DMS114 treated with DMSO at 0.1 percent for 48 hours (cell line): ENCODE data around the gene SERHL2.
"Not testable (repeated sequence)": the region's sequence is repeated elsewhere in the genome, so short reads cannot be mapped to it uniquely, and the experiment has no call there.

Source experiments
- DNase-seq: peaks from one replicate; lab custom pipeline; 2025; ENCODE audit not compliant: unreplicated experiment; lab: John Stamatoyannopoulos, UW

SERHL2 gene

DNA sequence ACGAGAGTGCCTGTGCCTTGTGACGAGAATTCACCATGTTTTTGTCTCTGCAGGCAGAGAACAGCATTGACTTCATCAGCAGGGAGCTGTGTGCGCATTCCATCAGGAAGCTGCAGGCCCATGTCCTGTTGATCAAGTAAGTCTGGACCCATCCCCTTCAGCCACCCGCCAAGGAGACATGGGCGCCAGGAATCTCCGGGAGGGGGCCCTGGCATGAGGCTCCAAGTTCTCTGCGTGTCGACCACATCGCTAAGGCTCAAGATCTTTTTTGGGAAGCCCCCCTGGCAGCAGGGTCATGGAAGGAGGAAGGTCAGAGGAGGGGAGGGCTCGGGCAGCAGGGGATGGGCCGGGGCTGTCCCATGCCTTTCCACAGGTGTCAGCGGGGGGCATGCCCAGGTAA is 17.3 kb downstream of the SERHL2 start:
- not testable (repeated sequence) for DNase-seq

DNA sequence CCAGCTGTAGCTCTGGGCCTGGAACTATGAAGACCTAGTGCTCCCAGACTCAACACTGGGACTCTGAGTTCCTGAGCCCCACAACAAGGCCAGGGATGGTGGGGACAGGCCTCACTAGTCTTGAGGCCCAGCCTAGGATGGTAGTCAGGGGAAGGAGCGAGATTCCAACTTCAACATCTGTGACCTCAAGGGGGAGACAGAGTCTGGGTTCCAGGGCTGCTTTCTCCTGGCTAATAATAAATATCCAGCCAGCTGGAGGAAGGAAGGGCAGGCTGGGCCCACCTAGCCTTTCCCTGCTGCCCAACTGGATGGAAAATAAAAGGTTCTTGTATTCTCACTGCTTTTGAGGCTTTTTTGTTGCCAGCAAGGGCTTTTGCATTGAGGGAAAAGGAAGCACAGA is 20.3 kb downstream of the SERHL2 start:
- not testable (repeated sequence) for DNase-seq

DNA sequence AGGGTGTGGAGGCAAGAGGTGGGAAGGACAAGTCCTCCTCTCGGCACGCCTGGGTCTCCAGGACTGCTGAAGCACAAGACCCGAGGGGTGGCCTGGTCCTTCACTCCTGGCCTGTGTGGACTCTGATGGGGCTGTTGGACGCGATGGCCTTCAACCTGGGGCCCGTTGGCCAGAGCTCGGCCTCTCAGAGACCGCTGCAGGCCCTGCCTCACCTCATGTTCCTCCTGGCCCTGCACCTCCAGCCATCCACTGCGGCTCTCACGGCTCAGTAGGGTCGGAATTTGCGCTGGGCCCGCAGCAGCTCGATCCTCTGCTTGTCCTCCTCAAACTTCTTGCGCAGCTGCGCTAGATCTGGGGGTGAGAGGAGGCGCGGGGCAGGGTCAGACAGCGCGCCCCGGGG is 20.7 kb downstream of the SERHL2 start:
- DNase-seq = not testable (repeated sequence)

DNA sequence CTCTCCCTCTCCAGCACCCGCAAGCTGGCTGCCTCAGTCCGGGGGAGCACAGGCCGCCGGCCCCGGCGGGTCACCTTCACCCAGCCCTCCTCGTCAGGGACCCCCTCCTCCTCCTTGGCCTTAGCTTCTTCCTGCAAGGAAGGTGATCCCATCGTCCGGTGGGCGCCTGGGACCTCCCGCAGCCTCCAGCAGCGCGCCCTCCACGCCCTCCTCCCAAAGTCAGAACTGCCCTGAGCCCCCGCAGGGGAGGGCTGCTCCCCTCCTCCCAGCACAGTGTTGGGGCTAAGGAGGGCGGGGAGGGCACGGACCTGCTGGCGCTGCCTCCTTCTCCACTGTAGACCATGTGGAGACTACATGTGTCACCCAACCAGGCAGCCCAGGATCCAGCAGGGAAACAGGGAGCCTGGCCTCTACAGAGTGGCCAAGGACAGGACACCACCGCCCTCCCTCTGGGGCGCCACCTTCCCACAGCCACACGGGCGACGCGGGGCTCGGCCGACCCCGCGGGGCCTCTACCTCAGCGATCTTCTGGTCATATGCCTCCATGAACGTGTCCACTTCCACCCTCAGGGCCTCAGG is 22.3 kb downstream of the SERHL2 start:
- not testable (repeated sequence) for DNase-seq

DNA sequence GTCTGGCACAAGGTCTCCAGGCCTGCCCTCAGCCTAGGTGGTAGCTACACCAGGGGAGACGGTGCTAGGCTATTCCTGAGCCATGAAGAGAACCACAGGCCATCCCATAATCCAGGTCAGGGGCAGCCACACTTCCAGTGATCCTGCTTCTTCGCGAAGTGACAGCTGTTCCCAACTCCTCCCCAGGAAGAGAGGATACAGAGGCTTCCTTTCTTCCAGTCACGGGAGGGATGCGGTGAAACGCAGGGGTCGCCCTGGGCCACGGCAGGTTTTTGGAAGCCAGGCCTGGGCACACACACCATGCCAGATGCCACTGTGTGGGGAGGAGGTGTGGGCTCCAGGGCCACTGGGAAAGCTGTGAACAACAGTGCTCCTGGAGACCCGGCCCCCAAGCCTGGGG is 23.4 kb downstream of the SERHL2 start:
- DNase-seq = not testable (repeated sequence)

DNA sequence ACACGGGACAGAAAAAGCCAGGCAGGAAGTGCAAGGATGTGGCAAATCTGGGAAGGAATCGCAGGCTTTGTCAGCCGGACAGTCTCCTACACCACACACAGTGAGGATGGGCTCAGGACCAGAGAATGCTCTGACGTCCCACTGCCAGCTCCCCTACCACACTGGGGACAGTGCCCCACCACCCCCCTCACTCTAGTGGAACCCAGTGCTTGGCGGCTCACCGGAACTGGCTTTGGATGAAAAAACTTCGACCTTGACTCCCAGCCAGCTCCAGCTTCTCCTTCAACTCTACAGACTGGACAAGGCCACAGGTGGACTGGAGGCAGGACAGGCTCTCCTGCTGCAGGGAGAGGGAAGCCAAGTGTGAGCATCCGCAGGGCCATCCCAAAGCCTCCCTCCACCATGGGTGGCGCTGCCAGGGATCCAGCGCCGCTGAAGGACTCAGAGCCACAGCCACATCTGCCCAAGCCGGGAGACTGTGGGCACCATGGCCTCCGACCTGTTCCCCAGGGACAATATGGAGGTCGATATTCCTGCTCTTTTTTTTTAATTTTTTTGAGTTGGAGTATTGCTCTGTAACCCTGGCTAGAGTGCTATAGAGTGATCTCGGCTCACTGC is 24.0 kb downstream of the SERHL2 start:
- no peak for DNase-seq

DNA sequence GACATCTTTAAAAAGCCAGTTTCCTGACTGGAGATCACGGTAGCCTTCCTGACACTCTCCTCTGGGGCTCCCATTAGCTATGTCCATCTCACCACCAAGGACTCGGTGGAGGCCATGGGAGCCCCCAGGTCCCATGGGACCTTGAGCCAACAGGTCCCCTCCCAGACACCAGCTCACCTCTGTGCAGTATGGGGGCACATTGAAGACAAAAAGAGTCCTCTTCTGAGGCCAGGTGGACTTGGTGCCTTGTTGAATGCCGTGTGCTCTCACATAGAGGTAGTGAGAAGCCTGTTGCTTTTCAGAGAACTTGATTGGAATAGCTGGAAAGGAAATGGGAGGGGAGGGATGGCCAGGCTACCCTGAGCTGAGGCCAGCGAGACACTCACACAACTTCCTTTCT is 26.3 kb downstream of the SERHL2 start:
- DNase-seq = not testable (repeated sequence)

DNA sequence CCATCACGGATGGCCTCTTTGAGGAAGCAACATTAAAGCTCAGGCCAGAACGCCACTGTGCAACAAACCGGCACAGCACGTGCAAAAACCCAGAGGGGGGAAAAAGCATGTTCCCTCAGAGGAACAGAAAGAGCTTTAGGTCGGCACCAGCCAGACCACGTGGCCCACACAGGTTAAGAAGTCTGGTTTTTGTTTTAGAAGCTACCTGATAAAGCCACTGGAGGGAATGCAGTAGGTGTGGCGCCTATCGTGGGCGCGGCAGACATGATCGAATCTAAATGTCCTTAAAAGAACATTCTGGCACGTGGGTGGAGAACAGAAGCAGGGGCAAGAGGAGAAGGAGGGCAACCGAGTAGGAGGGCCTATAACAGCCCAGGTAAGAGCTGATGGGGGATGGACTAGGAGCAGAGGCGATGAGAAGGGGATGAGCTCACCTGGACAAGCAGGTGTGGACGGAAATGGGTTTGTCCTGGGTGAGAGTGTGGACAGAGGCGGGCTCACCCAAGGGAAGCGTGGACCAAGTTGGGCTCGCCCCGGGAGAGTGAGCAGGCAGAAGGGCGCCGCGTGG is 27.5 kb downstream of the SERHL2 start:
- not testable (repeated sequence) for DNase-seq

DNA sequence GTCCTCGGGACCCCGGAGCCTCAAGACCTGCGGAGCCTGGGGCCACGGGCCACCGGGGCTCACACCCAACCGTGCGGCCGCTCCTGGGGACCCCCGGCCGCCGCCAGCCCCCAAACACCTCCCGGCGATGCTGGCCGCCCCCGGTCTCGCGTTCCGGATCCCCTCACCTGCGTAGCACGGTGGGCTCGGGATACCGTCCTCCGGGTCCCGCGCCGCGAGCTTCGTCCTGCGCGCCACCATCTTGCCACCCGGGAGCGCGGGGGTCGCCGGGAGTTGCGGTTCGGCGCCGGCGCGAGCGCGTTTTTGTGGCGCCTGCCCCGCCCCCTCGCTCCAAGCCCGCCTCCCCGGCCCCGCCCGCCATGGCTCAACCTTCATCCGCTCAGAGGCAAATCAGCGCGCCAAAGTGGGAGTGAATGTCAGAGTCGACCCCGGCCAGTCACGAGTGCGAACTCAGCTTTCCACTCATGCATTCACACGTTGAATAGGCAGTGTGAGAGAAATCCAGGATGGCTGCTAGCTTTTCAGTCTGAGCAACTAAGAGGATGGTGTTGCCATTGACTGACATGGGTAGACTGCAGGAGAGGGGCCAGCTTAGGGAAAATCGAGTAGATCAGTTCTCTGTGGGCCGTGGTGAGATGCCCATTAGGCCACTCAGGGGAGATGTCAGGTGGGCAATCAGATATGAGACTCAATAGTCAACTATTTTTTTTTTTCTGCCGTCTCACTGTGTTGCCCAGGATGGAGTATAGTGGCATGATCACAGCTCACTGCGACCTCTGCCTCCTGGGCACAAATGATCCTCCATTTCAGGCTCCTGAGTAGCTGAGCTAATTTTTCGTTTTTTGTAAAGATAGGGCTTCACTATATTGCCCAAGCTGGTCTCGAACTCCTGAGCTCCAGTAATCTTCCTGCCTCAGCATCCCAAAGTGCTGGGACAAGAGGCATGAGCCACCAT is 28.3 kb downstream of the SERHL2 start:
- DNase-seq = peak; percentile 59

DNA sequence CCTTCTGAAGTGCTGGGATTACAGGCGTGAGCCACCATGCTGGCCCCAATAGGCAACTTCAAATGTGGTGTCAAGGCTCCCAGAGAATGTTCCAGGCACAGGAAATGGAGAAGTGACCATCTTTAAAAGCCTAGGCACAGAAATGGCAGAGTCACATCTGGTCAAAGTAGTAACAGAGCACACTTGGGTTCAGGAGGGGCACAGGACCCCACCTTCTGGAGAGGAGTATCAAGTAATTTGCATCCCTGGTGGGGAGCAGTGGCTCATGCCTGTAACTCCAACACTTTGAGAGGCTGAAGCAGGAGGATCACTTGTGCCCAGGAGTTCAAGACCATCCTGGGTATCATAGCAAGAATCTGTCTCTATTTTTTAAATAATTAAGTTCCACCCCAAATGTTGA is 29.2 kb downstream of the SERHL2 start:
- DNase-seq = no peak

DNA sequence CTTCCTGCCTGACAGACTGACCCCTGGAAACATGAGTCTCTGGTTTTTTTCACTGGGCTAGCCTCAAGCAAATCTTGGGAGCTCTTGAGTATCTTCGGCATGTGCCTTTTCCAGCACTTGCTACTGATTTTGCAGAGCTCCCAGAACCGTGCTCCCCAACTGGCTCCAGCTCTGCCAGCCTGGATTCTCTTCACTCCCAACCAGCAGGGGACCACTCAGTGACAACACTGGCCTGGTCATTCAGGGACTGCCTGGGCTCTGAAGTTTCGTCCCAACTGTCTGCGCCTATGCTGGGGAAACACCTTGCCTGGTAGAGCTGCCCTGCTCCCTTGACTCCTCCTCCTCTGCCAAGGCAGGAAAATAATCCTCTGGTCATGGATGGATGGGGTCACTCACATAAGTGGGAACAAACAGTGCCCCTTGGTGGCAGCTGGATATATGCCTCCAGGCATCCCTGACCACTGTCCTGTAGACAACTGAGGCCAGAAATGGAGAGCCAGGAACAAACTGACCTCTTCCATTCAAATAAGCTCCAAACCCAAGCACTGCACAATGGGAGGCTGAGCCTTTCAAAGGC is 30.7 kb downstream of the SERHL2 start:
- DNase-seq = no peak

DNA sequence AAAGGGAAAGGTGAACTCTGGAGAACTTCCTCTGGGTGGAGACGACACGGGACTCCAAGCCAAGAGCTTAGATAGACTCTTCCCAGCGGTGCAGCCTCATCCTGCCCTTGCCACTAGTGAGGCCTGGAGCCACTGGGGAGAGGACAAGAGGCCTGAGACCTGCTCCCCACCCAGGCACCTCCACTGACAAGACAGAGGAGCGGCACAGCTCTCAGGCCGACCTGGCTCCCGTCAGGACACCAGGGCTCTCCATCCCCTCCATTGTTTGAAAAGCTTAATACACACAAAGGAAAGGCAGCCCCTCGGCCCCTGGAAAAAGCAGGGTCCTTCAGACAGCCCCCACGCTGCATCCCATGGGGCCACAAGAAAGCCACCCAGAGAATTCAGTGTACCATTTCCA is 31.3 kb downstream of the SERHL2 start:
- no peak for DNase-seq

DNA sequence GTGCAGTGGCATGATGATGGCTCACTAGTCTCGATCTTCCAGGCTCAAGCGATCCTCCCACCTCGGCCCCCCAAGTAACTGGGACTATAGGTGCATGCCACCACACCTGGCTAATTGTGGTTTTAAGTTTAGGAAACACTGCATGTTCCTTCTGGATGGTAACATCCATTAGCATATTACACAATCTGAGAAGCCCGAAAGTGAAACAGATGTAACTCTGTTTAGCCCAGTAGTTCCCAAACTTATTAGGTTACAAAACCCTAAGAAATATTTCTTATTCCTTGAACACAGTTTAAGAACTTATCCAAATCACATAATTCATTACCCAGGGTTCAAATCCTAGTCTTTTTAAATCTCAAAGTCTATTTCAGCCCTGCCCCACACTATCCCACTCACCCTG is 32.6 kb downstream of the SERHL2 start:
- DNase-seq = no peak

DNA sequence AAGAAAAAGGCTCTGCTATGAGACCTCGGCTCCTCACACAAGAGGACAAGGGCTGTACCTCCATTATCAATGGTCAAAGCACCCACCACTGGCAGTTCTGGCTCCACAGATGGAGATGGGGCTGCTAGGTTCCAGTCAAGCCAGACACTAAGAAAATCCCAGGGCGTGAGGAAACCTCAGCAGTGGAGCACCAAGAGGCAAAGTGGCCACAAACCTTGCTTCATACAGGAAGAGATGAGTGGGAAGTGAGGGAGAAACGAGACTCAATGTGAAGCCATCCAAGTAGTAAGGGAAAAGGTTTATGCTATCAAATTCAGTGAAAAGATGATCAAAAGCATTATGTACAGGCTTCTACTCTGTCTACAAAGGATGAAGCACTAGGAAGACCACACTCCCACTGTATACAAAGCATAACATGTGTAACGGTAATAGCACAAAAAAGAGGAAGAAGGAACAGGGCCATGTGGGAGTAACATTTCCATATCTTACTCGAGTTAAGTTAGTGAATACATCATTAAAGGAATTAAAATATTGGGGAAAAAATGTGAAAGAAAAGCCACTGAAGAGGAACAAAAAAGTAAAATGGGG is 33.9 kb downstream of the SERHL2 start:
- DNase-seq = no peak

DNA sequence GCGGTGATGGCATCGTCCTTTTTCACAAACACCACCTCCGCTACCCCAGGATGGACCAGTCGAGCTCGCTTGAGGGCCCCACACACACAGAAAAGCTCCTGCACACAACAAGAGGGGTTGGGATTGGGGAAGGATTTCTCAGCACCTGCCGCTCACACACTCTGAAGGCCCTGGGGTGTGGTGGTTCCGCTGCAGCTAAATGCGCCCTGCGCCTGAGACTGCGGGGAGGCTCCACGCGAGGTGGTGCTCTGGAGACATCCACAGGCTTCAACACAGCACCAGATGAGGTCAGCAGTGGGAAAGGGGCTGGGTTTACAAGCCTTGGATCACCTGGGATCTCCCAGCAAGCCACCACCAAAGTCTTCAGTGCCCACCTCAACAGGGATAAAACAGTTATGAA is 38.2 kb downstream of the SERHL2 start:
- DNase-seq = no peak

DNA sequence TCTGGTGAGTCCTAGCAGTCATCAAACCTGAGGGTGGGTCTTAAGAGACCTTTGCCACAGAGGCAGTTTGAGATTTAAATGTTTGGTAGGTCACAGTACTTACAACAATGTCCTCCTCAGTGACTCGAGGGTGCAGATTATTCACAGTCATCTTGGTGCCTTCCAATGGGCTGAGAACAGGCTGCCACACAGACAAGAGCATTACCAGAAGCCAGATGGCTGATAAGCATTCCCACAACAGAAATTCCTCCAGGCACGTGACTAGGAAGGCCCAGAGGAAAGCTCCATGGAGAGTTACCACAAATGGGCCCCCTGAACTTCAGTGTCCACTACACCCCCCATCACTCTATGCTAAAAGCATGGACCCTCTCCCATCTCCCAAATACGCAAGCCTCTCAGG is 41.7 kb downstream of the SERHL2 start:
- DNase-seq = no peak

DNA sequence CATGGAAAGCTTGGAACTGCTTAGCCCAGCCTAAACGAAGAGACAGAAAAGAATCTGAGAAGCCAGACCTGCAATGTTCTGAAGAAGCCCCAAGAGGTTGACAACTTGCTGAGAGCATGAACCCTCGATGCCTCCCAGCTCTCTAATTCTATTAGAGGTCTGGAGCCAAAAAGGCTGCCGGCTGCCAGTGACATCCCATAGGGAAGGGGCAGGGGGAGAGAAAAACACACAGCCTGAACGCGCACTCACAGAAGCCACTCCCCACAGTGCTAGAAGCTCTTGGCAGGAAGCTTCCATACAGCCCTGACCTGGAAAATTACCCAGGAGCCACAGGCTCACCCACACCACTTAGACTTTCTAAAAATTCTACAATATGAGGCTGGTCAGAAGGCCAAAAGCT is 42.6 kb downstream of the SERHL2 start:
- no peak for DNase-seq

DNA sequence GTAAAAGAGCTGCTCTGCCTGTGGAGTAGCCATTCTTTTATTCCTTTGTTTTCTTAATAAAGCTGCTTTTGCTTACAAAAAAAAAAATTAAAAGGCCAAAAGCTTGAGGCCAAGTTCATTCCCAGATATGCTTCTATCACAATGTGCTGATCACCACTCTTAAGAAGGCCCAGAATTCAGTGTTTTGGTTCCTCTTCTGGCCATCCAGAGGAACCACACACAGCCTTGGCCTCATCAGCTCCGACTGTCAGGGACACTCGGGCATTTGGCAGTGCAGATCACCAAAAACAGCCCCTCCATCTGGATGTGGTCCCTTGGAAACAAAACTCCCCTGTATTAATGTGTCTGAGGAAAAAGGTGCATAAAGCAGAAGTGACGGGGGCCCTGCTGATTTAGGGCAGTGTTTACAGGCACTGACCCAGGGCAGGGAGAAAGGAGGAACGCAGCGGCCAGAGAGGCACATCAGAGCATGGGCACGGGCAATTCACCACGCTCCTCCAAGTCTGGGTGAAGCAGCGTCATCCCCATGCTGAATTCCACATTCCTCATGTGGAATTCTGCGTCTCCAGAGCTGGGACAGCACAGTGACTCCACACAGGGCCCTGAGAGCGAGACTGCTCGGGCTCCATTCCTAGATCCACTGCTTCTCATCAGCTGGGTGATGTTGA is 43.2 kb downstream of the SERHL2 start:
- DNase-seq = no peak

DNA sequence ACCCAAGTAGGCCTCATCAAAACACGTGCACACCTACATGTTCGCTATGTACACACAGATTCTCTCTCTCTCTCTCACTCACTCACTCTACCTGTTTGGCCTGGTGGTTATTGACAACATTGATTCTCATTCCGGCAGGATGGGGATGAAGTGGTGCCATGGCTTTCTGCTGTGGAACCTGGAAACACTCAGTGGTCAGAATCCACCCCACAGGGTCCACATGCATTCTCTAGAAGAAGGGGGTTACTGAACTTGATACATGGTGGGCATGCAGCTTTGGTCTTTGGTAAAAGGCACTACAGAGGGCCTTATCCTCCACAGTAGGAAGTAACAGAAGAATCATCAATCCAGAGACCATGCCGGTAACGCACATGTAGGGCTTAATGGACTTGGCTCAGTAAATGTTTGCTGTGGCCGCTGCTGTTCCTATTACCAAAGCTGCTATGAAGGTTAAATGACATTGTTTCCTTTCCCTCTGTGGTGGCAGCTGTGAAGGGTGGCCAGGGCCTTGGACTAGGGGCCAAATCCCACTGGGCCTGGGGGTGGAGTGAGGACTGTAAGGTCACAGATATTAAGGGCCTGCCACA is 48.2 kb downstream of the SERHL2 start:
- no peak for DNase-seq

DNA sequence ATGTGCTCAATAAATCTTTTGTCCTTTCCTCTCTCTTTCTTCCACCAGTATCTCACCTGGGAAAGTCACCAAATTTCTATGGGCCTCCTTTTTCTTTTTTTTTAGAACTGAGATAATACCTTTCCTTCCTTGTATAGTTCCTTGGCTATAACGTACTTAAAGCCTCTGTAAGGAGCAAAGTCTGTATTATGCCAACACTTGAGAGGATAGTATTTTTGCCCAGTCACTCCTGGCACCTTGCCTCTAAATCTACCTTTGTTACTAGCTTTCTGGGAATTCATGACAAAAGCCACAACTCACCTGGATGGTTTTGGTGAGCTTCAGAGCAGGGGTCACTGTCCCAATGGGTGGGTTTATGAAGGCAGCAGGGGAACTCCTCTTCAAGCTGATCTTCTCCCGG is 48.7 kb downstream of the SERHL2 start:
- DNase-seq = no peak
